Esophagus muscularis mucosa (tissue), 4 donors: ENCODE results near the gene CNOT9. TPM values are rescaled to one million over a fixed set of nuclear protein-coding genes. Genes with fewer than 3 reads are reported as not detected.
"Not testable (repeated sequence)": the region's sequence is repeated elsewhere in the genome, so short reads cannot be mapped to it uniquely, and the experiment has no call there.

Experiments used
- DNase-seq: peaks from one replicate; pipeline ENCODE4 v3.0.0-alpha.2; 2017; ENCODE audit errors: extremely low spot score
- H3K27ac ChIP-seq, 4 donors: fragments of 200-600 bp; sonication (generic); replicated peaks in 1 of 4; 1 replicate in 3 of 4; 2 replicates in 1 of 4; pipeline ENCODE4 v1.5.1; 2016 to 2019; ENCODE audit warnings: mild to moderate bottlenecking in 1 of 4
- H3K27me3 ChIP-seq, 4 donors: fragments of 200-600 bp; sonication (generic); one replicate each; pipeline versions ENCODE4 v1.5.1 to v1.6.0; 2016 to 2019
- H3K36me3 ChIP-seq, 4 donors: fragments of 200-600 bp; sonication (generic); one replicate each; pipeline ENCODE4 v1.5.1; 2016 to 2019
- H3K4me1 ChIP-seq, 4 donors: fragments of 200-600 bp; sonication (generic); one replicate each; pipeline ENCODE4 v1.5.1; 2016 to 2019
- H3K4me3 ChIP-seq, 4 donors: fragments of 200-600 bp; sonication (generic); 1 replicate in 2 of 4; 2 replicates in 2 of 4; pipeline ENCODE4 v1.5.1; 2016 to 2019; ENCODE audit warnings: mild to moderate bottlenecking in 4 of 4, moderate library complexity in 1 of 4
- H3K9me3 ChIP-seq, 4 donors: fragments of 200-600 bp; sonication (generic); 1 replicate in 3 of 4; 2 replicates in 1 of 4; pipeline ENCODE4 v1.5.1; 2016 to 2019
- EP300 ChIP-seq: sonication (generic); formaldehyde crosslinking; IDR thresholded peaks from one replicate; pipeline ENCODE4 v1.6.1; 2017; ENCODE audit warnings: antibody characterized with exemption
- POLR2A ChIP-seq: fragments of 450-650 bp; IDR thresholded peaks from one replicate; pipeline ENCODE4 v1.6.1; 2017; ENCODE audit warnings: antibody characterized with exemption, moderate library complexity, mild to moderate bottlenecking, low read depth
- POLR2AphosphoS5 ChIP-seq, 2 donors: sonication (generic); formaldehyde crosslinking; IDR thresholded peaks; one replicate each; pipeline ENCODE4 v1.6.1; 2017; ENCODE audit warnings: antibody characterized with exemption in 2 of 2
- WGBS: methylation state at CpG from one replicate; pipeline ENCODE4 v1.1.5; 2018; 5-methylcytosine and 5-hydroxymethylcytosine counted together
- intact Hi-C: fragments of 100-400 bp; cut with DNase I; formaldehyde crosslinking; loops from one replicate; pipeline ENCODE4 v1.15.1; 2023
- total RNA-seq, 4 donors: library from RNA; depleted of rRNA; stranded (reverse); fragments of >200 nt; gene quantifications; one replicate each; pipeline versions ENCODE4 v1.1.0 to v1.2.1, GENCODE V29; 2016
- TF ChIP-seq, protein P1 (sequence below), 3 experiments: fragments of 200-600 bp in 2 of 3; fragments of 450-650 bp in 1 of 3; sonication (generic) in 2 of 3; IDR thresholded peaks; one replicate each; pipeline ENCODE4 v1.5.1; 2017 to 2019; ENCODE audit warnings: antibody characterized with exemption in 3 of 3, mild to moderate bottlenecking in 2 of 3, moderate library complexity in 1 of 3

CNOT9 gene
- total RNA-seq, 4 donors from 2014 or later = 23.0 to 33.8 (median 28.8) TPM

- peaks cover 56 to 99% (median 76%) of the 10 kb centered on the region in 4 donors for H3K36me3 ChIP-seq
- 87% methylated on average over 6 of the region's 6 CpGs for WGBS
Measured at GRCh38 chr2:218536804-218537494, 31.7 kb upstream of the CNOT9 start.

DNA sequence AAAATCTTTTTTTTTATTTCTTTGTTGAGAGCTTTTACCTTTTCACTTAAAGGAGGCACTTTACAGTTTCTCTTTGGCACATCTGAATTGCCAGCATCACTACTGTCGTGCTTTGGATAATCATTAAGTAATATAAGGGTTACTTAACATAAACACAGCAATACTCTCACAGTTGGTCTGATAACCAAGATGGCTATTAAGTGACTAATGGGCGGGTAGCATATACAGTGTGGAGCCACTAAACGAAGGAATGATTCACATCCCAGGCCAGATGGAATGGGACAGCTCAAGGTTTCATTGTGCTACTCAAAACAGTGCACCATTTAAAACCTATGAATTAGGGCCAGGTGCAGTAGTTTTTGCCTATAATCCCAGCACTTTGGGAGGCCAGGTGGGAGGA is 28.6 kb upstream of the CNOT9 start:
- no peak for DNase-seq
- H3K27ac ChIP-seq = no peak overlapping the region
- H3K36me3 ChIP-seq = peaks cover 51 to 100% (median 82%) of the 10 kb centered on the region in 4 donors
- no peaks in the 10 kb centered on the region for H3K9me3 ChIP-seq
- WGBS = 82% methylated on average over 3 of the region's 3 CpGs
- H3K4me1 ChIP-seq = no peaks in the 10 kb centered on the region
- TF ChIP-seq, protein P1, sequence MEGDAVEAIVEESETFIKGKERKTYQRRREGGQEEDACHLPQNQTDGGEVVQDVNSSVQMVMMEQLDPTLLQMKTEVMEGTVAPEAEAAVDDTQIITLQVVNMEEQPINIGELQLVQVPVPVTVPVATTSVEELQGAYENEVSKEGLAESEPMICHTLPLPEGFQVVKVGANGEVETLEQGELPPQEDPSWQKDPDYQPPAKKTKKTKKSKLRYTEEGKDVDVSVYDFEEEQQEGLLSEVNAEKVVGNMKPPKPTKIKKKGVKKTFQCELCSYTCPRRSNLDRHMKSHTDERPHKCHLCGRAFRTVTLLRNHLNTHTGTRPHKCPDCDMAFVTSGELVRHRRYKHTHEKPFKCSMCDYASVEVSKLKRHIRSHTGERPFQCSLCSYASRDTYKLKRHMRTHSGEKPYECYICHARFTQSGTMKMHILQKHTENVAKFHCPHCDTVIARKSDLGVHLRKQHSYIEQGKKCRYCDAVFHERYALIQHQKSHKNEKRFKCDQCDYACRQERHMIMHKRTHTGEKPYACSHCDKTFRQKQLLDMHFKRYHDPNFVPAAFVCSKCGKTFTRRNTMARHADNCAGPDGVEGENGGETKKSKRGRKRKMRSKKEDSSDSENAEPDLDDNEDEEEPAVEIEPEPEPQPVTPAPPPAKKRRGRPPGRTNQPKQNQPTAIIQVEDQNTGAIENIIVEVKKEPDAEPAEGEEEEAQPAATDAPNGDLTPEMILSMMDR (IDR thresholded peaks at IDR 0.05) = no peak
- intact Hi-C loops = no loop called here
- no peaks in the 10 kb centered on the region for H3K27me3 ChIP-seq
- H3K4me3 ChIP-seq = no peak overlapping the region

More at GRCh38 chr2:218536804-218537494, 31.7 kb upstream of the CNOT9 start:
- no peak overlapping the region for H3K27ac ChIP-seq
- no peak for DNase-seq
- H3K9me3 ChIP-seq = no peaks in the 10 kb centered on the region
- intact Hi-C loops = no loop called here
- H3K27me3 ChIP-seq = no peaks in the 10 kb centered on the region
- TF ChIP-seq POLR2AphosphoS5 (IDR thresholded peaks at IDR 0.05) (no peak), EP300 (no peak), POLR2A (no peak)
- TF ChIP-seq, protein P1 (IDR thresholded peaks at IDR 0.05) = no peak
- H3K4me1 ChIP-seq = no peaks in the 10 kb centered on the region
- H3K4me3 ChIP-seq = no peak overlapping the region

DNA sequence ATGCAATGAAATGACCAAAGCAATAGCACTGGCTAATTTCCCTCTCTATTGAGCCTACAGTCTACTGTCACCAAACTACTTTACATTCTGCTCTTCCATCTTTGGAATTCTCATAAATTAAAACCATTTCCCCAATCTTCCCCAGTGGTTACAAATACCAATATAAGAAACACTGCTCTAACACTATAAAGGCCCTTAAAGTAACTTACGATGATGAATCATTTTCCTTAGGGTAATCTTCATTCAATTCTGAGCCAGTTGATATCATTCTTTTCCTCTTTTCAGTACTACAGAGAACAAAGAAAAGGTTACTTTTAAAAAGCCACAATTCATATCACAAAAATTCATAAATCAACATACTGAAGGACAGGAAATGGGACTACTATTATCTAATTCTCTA is 22.6 kb upstream of the CNOT9 start:
- Histone ChIP-seq H3K4me3 (no peak overlapping the region), H3K27ac (no peak overlapping the region), H3K9me3 (no peaks in the 10 kb centered on the region), H3K27me3 (no peaks in the 10 kb centered on the region), H3K36me3 (peaks cover 37 to 86% (median 79%) of the 10 kb centered on the region in 4 donors), H3K4me1 (no peaks in the 10 kb centered on the region)
- intact Hi-C loops = no loop called here
- WGBS = 100% methylated on average over 1 of the region's 1 CpG
- TF ChIP-seq EP300 (no peak), POLR2AphosphoS5 (IDR thresholded peaks at IDR 0.05) (no peak), POLR2A (no peak)
- TF ChIP-seq, protein P1 (IDR thresholded peaks at IDR 0.05) = no peak
- DNase-seq = no peak

GRCh38 chr2:218547511-218547910 is 21.1 kb upstream of the CNOT9 start:
- H3K36me3 ChIP-seq = peaks cover 28 to 85% (median 77%) of the 10 kb centered on the region in 4 donors
- no peak overlapping the region for H3K4me3 ChIP-seq
- no peaks in the 10 kb centered on the region for H3K9me3 ChIP-seq
- H3K4me1 ChIP-seq = no peaks in the 10 kb centered on the region
- TF ChIP-seq POLR2AphosphoS5 (IDR thresholded peaks at IDR 0.05) = no peak
- TF ChIP-seq POLR2A = no peak
- no peak for TF ChIP-seq EP300
- TF ChIP-seq, protein P1 (IDR thresholded peaks at IDR 0.05) = no peak
- intact Hi-C loops = no loop called here
- no peaks in the 10 kb centered on the region for H3K27me3 ChIP-seq
- no peak overlapping the region for H3K27ac ChIP-seq
- no peak for DNase-seq

GRCh38 chr2:218547978-218548377 is 20.7 kb upstream of the CNOT9 start:
- Histone ChIP-seq H3K27ac (no peak overlapping the region), H3K27me3 (no peaks in the 10 kb centered on the region), H3K36me3 (peaks cover 26 to 85% (median 77%) of the 10 kb centered on the region in 4 donors), H3K4me1 (no peaks in the 10 kb centered on the region), H3K9me3 (no peaks in the 10 kb centered on the region), H3K4me3 (no peak overlapping the region)
- TF ChIP-seq, protein P1 (IDR thresholded peaks at IDR 0.05) = no peak
- TF ChIP-seq EP300 = no peak
- TF ChIP-seq POLR2AphosphoS5 (IDR thresholded peaks at IDR 0.05) = no peak
- TF ChIP-seq POLR2A = no peak
- intact Hi-C loops = no loop called here
- DNase-seq = no peak

DNA sequence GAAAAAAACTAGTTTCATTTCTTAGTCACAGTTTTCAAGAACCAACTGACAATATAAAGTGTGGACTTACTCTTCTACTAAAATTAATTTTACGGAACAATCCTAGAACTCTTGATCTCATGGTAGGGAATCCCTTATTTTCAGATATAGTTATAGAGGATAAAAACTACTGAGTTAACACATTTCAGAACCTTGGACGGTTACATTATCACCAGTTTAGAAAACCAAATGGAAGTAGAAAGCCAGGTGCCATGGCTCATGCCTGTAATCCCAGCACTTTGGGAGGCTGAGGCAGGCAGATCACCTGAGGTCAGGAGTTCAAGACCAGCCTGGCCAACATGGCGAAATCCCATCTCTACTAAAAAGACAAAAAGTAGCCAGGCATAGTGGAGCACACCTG is 14.4 kb upstream of the CNOT9 start:
- H3K4me1 ChIP-seq, H3K4me3 ChIP-seq, H3K27ac ChIP-seq, H3K9me3 ChIP-seq, H3K27me3 ChIP-seq, intact Hi-C loops, DNase-seq: not testable (repeated sequence)
- H3K36me3 ChIP-seq = peaks cover 6 to 79% (median 51%) of the 10 kb centered on the region in 4 donors
- 96% methylated on average over 3 of the region's 3 CpGs for WGBS
